HepG2 (cell line): Measurements from ENCODE around the gene CNTF. TPM values are rescaled to one million over a fixed set of nuclear protein-coding genes. Genes with fewer than 3 reads are reported as not detected.

Experiments
- BHLHE40 ChIP-seq: IDR thresholded peaks from 2 replicates; pipeline ENCODE4 v1.6.1; 2011; ENCODE audit warnings: low read length, improper control_type of control experiment
- CBX1 ChIP-seq: IDR thresholded peaks from one replicate; pipeline ENCODE4 v1.6.1; 2016; ENCODE audit warnings: antibody characterized with exemption, low read depth
- CEBPG ChIP-seq: IDR thresholded peaks from 2 replicates; pipeline ENCODE4 v1.6.1; 2016
- ETV6 ChIP-seq: sonication (generic); formaldehyde crosslinking; conservative IDR thresholded peaks from 2 replicates; pipeline ENCODE4 v1.4.0; 2020; ENCODE audit warnings: missing genetic modification reagents
- GATA4 ChIP-seq: sonication (generic); IDR thresholded peaks from 2 replicates; pipeline ENCODE4 v1.6.1; 2016; ENCODE audit warnings: antibody characterized with exemption, low read depth, borderline replicate concordance
- GFI1 ChIP-seq: sonication (generic); formaldehyde crosslinking; IDR thresholded peaks from 2 replicates; pipeline ENCODE4 v1.5.0; 2020; ENCODE audit warnings: missing genetic modification reagents, mild to moderate bottlenecking, borderline replicate concordance
- HNRNPLL ChIP-seq: fragments of 200-400 bp; formaldehyde crosslinking; IDR thresholded peaks from 2 replicates; pipeline ENCODE4 v1.6.1; 2017; ENCODE audit warnings: mild to moderate bottlenecking, low read depth, low read length; ENCODE audit not compliant: poor library complexity, severe bottlenecking
- JUND ChIP-seq: sonication (generic); formaldehyde crosslinking; IDR thresholded peaks from 2 replicates; pipeline ENCODE4 v1.8.0; 2022; ENCODE audit warnings: mild to moderate bottlenecking, missing genetic modification reagents
- NCOA1 ChIP-seq: sonication (generic); formaldehyde crosslinking; IDR thresholded peaks from 2 replicates; pipeline ENCODE4 v1.9.0; 2021; ENCODE audit warnings: missing genetic modification reagents
- NCOR1 ChIP-seq: fragments of 200-600 bp; sonication (generic); IDR thresholded peaks from 2 replicates; pipeline ENCODE4 v1.7.0; 2017; ENCODE audit warnings: antibody characterized with exemption, low read length, borderline replicate concordance
- NFE2L2 ChIP-seq: fragments of 150-350 bp; IDR thresholded peaks from 2 replicates; pipeline ENCODE4 v1.6.1; 2014; ENCODE audit warnings: low read length
- ONECUT2 ChIP-seq: sonication (generic); formaldehyde crosslinking; IDR thresholded peaks from 2 replicates; pipeline ENCODE4 v1.4.0; 2020; ENCODE audit warnings: missing genetic modification reagents
- PLRG1 ChIP-seq: fragments of 450-650 bp; conservative IDR thresholded peaks from 2 replicates; pipeline ENCODE4 v1.6.1; 2016
- PRPF4 ChIP-seq: fragments of 200-400 bp; formaldehyde crosslinking; IDR thresholded peaks from 2 replicates; pipeline ENCODE4 v1.6.1; 2016; ENCODE audit warnings: low read length, low read depth; ENCODE audit not compliant: poor library complexity, severe bottlenecking
- RFX3 ChIP-seq: IDR thresholded peaks from 2 replicates; pipeline ENCODE4 v1.6.1; 2016; ENCODE audit warnings: missing biosample characterization, missing genetic modification reagents
- SP2 ChIP-seq: sonication (generic); formaldehyde crosslinking; IDR thresholded peaks from 2 replicates; pipeline ENCODE4 v1.5.1; 2020; ENCODE audit warnings: mild to moderate bottlenecking, missing genetic modification reagents
- SPEN ChIP-seq: sonication (generic); formaldehyde crosslinking; IDR thresholded peaks from 2 replicates; pipeline ENCODE4 v1.5.1; 2020; ENCODE audit warnings: low read depth, mild to moderate bottlenecking, missing genetic modification reagents
- TAF1 ChIP-seq: sonication (generic); formaldehyde crosslinking; IDR thresholded peaks from 2 replicates; pipeline ENCODE4 v1.4.0; 2020; ENCODE audit warnings: missing genetic modification reagents
- TMF1 ChIP-seq: sonication (generic); formaldehyde crosslinking; IDR thresholded peaks from 2 replicates; pipeline ENCODE4 v1.8.1; 2022; ENCODE audit warnings: low read depth, missing genetic modification reagents
- U2AF2 ChIP-seq: fragments of 200-400 bp; formaldehyde crosslinking; IDR thresholded peaks from 2 replicates; pipeline ENCODE4 v1.6.1; 2017; ENCODE audit warnings: low read depth, mild to moderate bottlenecking, low read length
- ZBTB21 ChIP-seq: sonication (generic); formaldehyde crosslinking; IDR thresholded peaks from 2 replicates; pipeline ENCODE4 v1.4.0; 2020; ENCODE audit warnings: missing genetic modification reagents
- ZNF138 ChIP-seq: sonication (generic); formaldehyde crosslinking; IDR thresholded peaks from 2 replicates; pipeline ENCODE4 v1.5.0; 2020; ENCODE audit warnings: mild to moderate bottlenecking, low read depth, missing genetic modification reagents
- ZNF264 ChIP-seq: sonication (generic); formaldehyde crosslinking; IDR thresholded peaks from 2 replicates; pipeline ENCODE4 v1.4.0; 2020; ENCODE audit warnings: missing genetic modification reagents
- ZNF331 ChIP-seq: sonication (generic); formaldehyde crosslinking; IDR thresholded peaks from 2 replicates; pipeline ENCODE4 v1.4.0; 2020; ENCODE audit warnings: missing genetic modification reagents
- ZNF34 ChIP-seq: sonication (generic); formaldehyde crosslinking; IDR thresholded peaks from 2 replicates; pipeline ENCODE4 v1.4.0; 2020; ENCODE audit warnings: mild to moderate bottlenecking, missing genetic modification reagents, borderline replicate concordance
- ZNF674 ChIP-seq: sonication (generic); formaldehyde crosslinking; IDR thresholded peaks from 2 replicates; pipeline ENCODE4 v1.5.0; 2020; ENCODE audit warnings: low read depth, mild to moderate bottlenecking, missing genetic modification reagents
- ZNF879 ChIP-seq: sonication (generic); formaldehyde crosslinking; IDR thresholded peaks from 2 replicates; pipeline ENCODE4 v1.8.1; 2023; ENCODE audit warnings: missing genetic modification reagents
- ZSCAN21 ChIP-seq: sonication (generic); formaldehyde crosslinking; IDR thresholded peaks from 2 replicates; pipeline ENCODE4 v1.8.0; 2022; ENCODE audit warnings: mild to moderate bottlenecking, missing genetic modification reagents, moderate library complexity, borderline replicate concordance
- polyA plus RNA-seq, 8 experiments: library from polyadenylated mRNA; depleted of rRNA in 3 of 8; stranded (reverse) in 7 of 8; unstranded in 1 of 8; fragments of >200 nt; fragmentation: Illumina TruSeq in 4 of 8; extraction: Trizol in 4 of 8; gene quantifications; 2 replicates each; pipeline versions ENCODE4 v1.2.1 to v1.2.3, GENCODE V29; 2011 to 2016; ENCODE audit warnings: low read depth in 4 of 8, missing spikeins in 1 of 8, mixed read lengths in 1 of 8; ENCODE audit not compliant: insufficient read depth in 1 of 8
- total RNA-seq, 5 experiments: library from RNA; depleted of rRNA; stranded (reverse); fragments of >200 nt; fragmentation: Illumina TruSeq; extraction: Trizol; gene quantifications; 2 replicates each; pipeline ENCODE4 v1.2.3, GENCODE V29; 2016; ENCODE audit warnings: low read depth in 1 of 5
- TF ChIP-seq, protein P1 (sequence below): sonication (generic); formaldehyde crosslinking; IDR thresholded peaks from 2 replicates; pipeline ENCODE4 v1.5.1; 2020; ENCODE audit warnings: missing genetic modification reagents, mild to moderate bottlenecking, borderline replicate concordance
- TF ChIP-seq, protein P2 (sequence below), 2 experiments: fragments of 450-650 bp in 1 of 2; sonication (generic) in 1 of 2; formaldehyde crosslinking; IDR thresholded peaks; 2 replicates each; pipeline versions ENCODE4 v1.5.0 to v1.8.0; 2020 to 2022; ENCODE audit warnings: mild to moderate bottlenecking in 1 of 2, missing genetic modification reagents in 1 of 2
- TF ChIP-seq, protein P3 (sequence below): sonication (generic); formaldehyde crosslinking; conservative IDR thresholded peaks from 2 replicates; pipeline ENCODE4 v1.4.0; 2020; ENCODE audit warnings: missing genetic modification reagents
- TF ChIP-seq, protein P4 (sequence below): IDR thresholded peaks from 2 replicates; pipeline ENCODE4 v1.6.1; 2012; ENCODE audit warnings: inconsistent platforms

CNTF gene
- total and polyA plus RNA-seq, 2 of the 13 experiments (the other 11 are each of a cell fraction or from before 2014, with no cell fraction given) = 0.51 to 2.3 TPM

DNA sequence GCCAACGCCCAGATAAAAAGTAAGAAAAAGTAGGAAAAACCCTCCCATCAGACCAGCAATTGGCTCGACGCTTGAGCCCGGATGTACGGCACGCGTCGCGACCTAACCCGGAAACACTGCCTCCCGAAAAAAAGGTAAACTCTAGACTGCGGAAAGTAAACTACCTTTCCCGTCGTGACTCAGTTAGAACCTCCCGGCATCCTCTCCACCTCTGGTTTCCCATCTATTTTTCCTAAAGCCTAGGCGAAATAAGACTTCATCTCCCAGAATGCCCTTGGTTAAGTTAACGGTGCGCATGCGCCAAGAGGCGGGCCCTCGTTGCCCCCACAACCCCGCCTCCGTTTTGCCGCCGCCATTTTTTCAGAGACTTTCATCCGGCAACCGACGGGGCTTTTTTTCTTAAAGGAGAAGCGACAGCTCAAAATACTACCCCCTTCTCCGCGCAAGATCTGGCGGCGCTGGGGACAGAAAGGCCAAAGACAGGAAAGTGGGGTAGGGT, 44.3 kb upstream of the CNTF start (continued):
- TF ChIP-seq, protein P1, sequence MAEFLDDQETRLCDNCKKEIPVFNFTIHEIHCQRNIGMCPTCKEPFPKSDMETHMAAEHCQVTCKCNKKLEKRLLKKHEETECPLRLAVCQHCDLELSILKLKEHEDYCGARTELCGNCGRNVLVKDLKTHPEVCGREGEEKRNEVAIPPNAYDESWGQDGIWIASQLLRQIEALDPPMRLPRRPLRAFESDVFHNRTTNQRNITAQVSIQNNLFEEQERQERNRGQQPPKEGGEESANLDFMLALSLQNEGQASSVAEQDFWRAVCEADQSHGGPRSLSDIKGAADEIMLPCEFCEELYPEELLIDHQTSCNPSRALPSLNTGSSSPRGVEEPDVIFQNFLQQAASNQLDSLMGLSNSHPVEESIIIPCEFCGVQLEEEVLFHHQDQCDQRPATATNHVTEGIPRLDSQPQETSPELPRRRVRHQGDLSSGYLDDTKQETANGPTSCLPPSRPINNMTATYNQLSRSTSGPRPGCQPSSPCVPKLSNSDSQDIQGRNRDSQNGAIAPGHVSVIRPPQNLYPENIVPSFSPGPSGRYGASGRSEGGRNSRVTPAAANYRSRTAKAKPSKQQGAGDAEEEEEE (CRISPR knock-in tag) = no peak
- TF ChIP-seq ZNF34 (CRISPR knock-in tag) = no peak
- TF ChIP-seq NCOA1 (CRISPR knock-in tag) = no peak
- TF ChIP-seq, protein P2, sequence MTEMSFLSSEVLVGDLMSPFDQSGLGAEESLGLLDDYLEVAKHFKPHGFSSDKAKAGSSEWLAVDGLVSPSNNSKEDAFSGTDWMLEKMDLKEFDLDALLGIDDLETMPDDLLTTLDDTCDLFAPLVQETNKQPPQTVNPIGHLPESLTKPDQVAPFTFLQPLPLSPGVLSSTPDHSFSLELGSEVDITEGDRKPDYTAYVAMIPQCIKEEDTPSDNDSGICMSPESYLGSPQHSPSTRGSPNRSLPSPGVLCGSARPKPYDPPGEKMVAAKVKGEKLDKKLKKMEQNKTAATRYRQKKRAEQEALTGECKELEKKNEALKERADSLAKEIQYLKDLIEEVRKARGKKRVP (CRISPR knock-in tag; IDR thresholded peaks at IDR 0.05) = no peak
- TF ChIP-seq CBX1 = no peak
- no peak for TF ChIP-seq TMF1 (CRISPR knock-in tag)
- peak; percentile 86 for TF ChIP-seq BHLHE40
- no peak for TF ChIP-seq PRPF4
- no peak for TF ChIP-seq U2AF2
- no peak for TF ChIP-seq ZNF879
- no peak for TF ChIP-seq GATA4
- TF ChIP-seq HNRNPLL = no peak
- TF ChIP-seq SPEN (CRISPR knock-in tag) = 0 out of 2 replicates have a peak, but pooled peaks have one; percentile 81
- TF ChIP-seq, protein P3, sequence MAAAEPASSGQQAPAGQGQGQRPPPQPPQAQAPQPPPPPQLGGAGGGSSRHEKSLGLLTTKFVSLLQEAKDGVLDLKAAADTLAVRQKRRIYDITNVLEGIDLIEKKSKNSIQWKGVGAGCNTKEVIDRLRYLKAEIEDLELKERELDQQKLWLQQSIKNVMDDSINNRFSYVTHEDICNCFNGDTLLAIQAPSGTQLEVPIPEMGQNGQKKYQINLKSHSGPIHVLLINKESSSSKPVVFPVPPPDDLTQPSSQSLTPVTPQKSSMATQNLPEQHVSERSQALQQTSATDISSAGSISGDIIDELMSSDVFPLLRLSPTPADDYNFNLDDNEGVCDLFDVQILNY = no peak
- TF ChIP-seq ZBTB21 = no peak; the same call in 1 of the 2 replicates
- TF ChIP-seq NCOR1 = peak; percentile 56; the same call in 1 of the 2 replicates
- TF ChIP-seq, protein P4, sequence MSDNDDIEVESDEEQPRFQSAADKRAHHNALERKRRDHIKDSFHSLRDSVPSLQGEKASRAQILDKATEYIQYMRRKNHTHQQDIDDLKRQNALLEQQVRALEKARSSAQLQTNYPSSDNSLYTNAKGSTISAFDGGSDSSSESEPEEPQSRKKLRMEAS = peak; percentile 62; the same call in 1 of the 2 replicates
- TF ChIP-seq ETV6 (CRISPR knock-in tag) = no peak
- peak; percentile 16; the same call in 1 of the 2 replicates for TF ChIP-seq GFI1
- no peak for TF ChIP-seq ZNF331
- TF ChIP-seq SP2 (CRISPR knock-in tag) = peak; percentile 76
- no peak for TF ChIP-seq CEBPG (CRISPR knock-in tag)
- TF ChIP-seq NFE2L2 = no peak
- TF ChIP-seq TAF1 (CRISPR knock-in tag) = no peak
- no peak for TF ChIP-seq PLRG1
- TF ChIP-seq ZSCAN21 = no peak
- TF ChIP-seq ZNF264 (CRISPR knock-in tag) = 0 out of 2 replicates have a peak, but pooled peaks have one; percentile 57
- no peak for TF ChIP-seq ZNF138 (CRISPR knock-in tag)
- TF ChIP-seq ZNF674 = no peak
- no peak for TF ChIP-seq RFX3 (CRISPR knock-in tag)
- no peak for TF ChIP-seq JUND (CRISPR knock-in tag)
- no peak for TF ChIP-seq ONECUT2 (CRISPR knock-in tag)
